HCT116 (cell line): ENCODE results near the gene SLC8A1. TPM values are rescaled to one million over a fixed set of nuclear protein-coding genes. Genes with fewer than 3 reads are reported as not detected.

ENCODE experiments used
- ATAC-seq: fragments of 200-7000 bp; cut with Tn5 transposase; 2 replicates; pipeline ENCODE4 v1.9.1; 2020; ENCODE audit warnings: mild to moderate bottlenecking, moderate library complexity
- BruUV-seq: library from RNA; stranded (reverse); fragments of 400-500 nt; replicated peaks from 2 replicates; lab custom pipeline; 2021; lab: Mats Ljungman, UMichigan
- CTCF ChIA-PET: fragments of 300-600 bp; sonication (Branson Sonifier 250); formaldehyde crosslinking; loops from one replicate; lab custom pipeline; 2021; ENCODE audit warnings: antibody characterized with exemption; lab: Charles Lee
- POLR2A ChIA-PET: fragments of 300-600, 350-600 bp; sonication (Branson Sonifier 250); formaldehyde crosslinking; loops from one replicate; lab custom pipeline; 2021; ENCODE audit warnings: antibody characterized with exemption; lab: Charles Lee
- RAD21 ChIA-PET, 2 experiments: fragments of 300-600 bp; sonication (Branson Sonifier 250); formaldehyde crosslinking; loops; one replicate each; lab custom pipeline; 2023; ENCODE audit warnings: low total read pairs in 2 of 2; ENCODE audit not compliant: uncharacterized antibody in 2 of 2, unreplicated experiment in 2 of 2, low non-redundant PET in 1 of 2; lab: Charles Lee
- DNase-seq: peaks from one replicate; pipeline ENCODE4 v3.0.0-alpha.2; 2010; ENCODE audit warnings: low read depth, low spot score
- H2AFZ ChIP-seq: fragments of 200-600 bp; shearing (Covaris generic), sonication (generic); 2 replicates; pipeline ENCODE4 v1.6.1; 2017; ENCODE audit warnings: low read depth, mixed run types, mixed read lengths, antibody characterized with exemption, low read length; ENCODE audit not compliant: poor library complexity, severe bottlenecking
- H3K27ac ChIP-seq: 2 replicates; pipeline ENCODE4 v1.5.1; 2012; ENCODE audit warnings: low read depth, low read length
- H3K27me3 ChIP-seq: fragments of 200-600 bp; sonication (generic); 2 replicates; pipeline ENCODE4 v1.6.1; 2016; ENCODE audit warnings: mixed run types, low read length, mixed read lengths; ENCODE audit not compliant: insufficient read depth
- H3K36me3 ChIP-seq, 2 experiments: fragments of 200-500 bp in 1 of 2; fragments of 200-600 bp in 1 of 2; sonication (Bioruptor generic) in 1 of 2; sonication (generic) in 1 of 2; 2 replicates each; pipeline versions ENCODE4 v1.5.1 to v1.6.1; 2014 to 2016; ENCODE audit warnings: low read length in 2 of 2, inconsistent platforms in 1 of 2, mixed read lengths in 1 of 2, mixed run types in 1 of 2; ENCODE audit not compliant: insufficient read depth in 2 of 2, control insufficient read depth in 1 of 2
- H3K4me1 ChIP-seq, 2 experiments: fragments of 200-600 bp in 1 of 2; sonication (generic) in 1 of 2; 2 replicates each; pipeline versions ENCODE4 v1.5.1 to v1.6.1; 2012 to 2017; ENCODE audit warnings: low read length in 2 of 2, inconsistent platforms in 1 of 2, mild to moderate bottlenecking in 1 of 2, mixed read lengths in 1 of 2, mixed run types in 1 of 2, moderate library complexity in 1 of 2; ENCODE audit not compliant: insufficient read depth in 2 of 2, control insufficient read depth in 1 of 2
- H3K4me2 ChIP-seq: fragments of 200-600 bp; sonication (generic); 2 replicates; pipeline ENCODE4 v1.6.1; 2017; ENCODE audit warnings: mixed run types, low read length, mixed read lengths
- H3K4me3 ChIP-seq, 2 experiments: fragments of 200-600 bp in 1 of 2; sonication (generic) in 1 of 2; replicated peaks in 1 of 2; 2 replicates each; pipeline ENCODE4 v1.5.1; 2011 to 2016; ENCODE audit warnings: low read length in 2 of 2, control low read depth in 1 of 2, low read depth in 1 of 2, mild to moderate bottlenecking in 1 of 2, mixed read lengths in 1 of 2, mixed run types in 1 of 2
- H3K79me2 ChIP-seq: fragments of 200-600 bp; sonication (generic); 2 replicates; pipeline ENCODE4 v1.6.1; 2017; ENCODE audit warnings: mild to moderate bottlenecking, mixed run types, low read length, moderate library complexity, mixed read lengths; ENCODE audit not compliant: insufficient read depth
- H3K9ac ChIP-seq: fragments of 200-600 bp; sonication (generic); 2 replicates; pipeline ENCODE4 v1.6.1; 2016; ENCODE audit warnings: low read length, mixed read lengths
- H3K9me2 ChIP-seq: fragments of 200-600 bp; sonication (generic), shearing (Covaris generic); 2 replicates; pipeline ENCODE4 v1.6.1; 2017; ENCODE audit warnings: mixed run types, mild to moderate bottlenecking, moderate library complexity; ENCODE audit not compliant: insufficient read depth
- H3K9me3 ChIP-seq, 2 experiments: fragments of 200-500 bp in 1 of 2; fragments of 200-600 bp in 1 of 2; sonication (Bioruptor generic) in 1 of 2; sonication (generic) in 1 of 2; 2 replicates each; pipeline ENCODE4 v1.6.1; 2014 to 2017; ENCODE audit warnings: low read length in 2 of 2, mixed read lengths in 2 of 2, inconsistent platforms in 1 of 2, low read depth in 1 of 2, mild to moderate bottlenecking in 1 of 2, mixed run types in 1 of 2, moderate library complexity in 1 of 2; ENCODE audit not compliant: control insufficient read depth in 1 of 2, insufficient read depth in 1 of 2
- H4K20me1 ChIP-seq: fragments of 200-600 bp; sonication (generic), shearing (Covaris generic); 2 replicates; pipeline ENCODE4 v1.6.1; 2017; ENCODE audit warnings: mixed run types, mild to moderate bottlenecking, moderate library complexity; ENCODE audit not compliant: insufficient read depth
- CBX3 ChIP-seq: IDR thresholded peaks from 2 replicates; pipeline ENCODE4 v1.6.1; 2012; ENCODE audit warnings: low read depth
- EZH2 ChIP-seq: fragments of 200-600 bp; sonication (generic); IDR thresholded peaks from 2 replicates; pipeline ENCODE4 v1.6.1; 2017; ENCODE audit warnings: antibody characterized with exemption, mixed run types
- FOSL1 ChIP-seq: IDR thresholded peaks from 2 replicates; pipeline ENCODE4 v1.6.1; 2012; ENCODE audit warnings: low read depth
- POLR2A ChIP-seq: IDR thresholded peaks from 2 replicates; pipeline ENCODE4 v1.7.0; 2011; ENCODE audit warnings: borderline replicate concordance; ENCODE audit not compliant: insufficient read depth, insufficient read length; ENCODE audit errors: extremely low read depth
- POLR2AphosphoS5 ChIP-seq: IDR thresholded peaks from 2 replicates; pipeline ENCODE4 v1.6.1; 2011; ENCODE audit warnings: mild to moderate bottlenecking, low read depth, low read length, moderate library complexity
- RAD21 ChIP-seq: IDR thresholded peaks from 2 replicates; pipeline ENCODE4 v1.6.1; 2012; ENCODE audit warnings: low read depth, mild to moderate bottlenecking
- SIN3A ChIP-seq: IDR thresholded peaks from 2 replicates; pipeline ENCODE4 v1.6.1; 2012; ENCODE audit warnings: low read depth
- TCF7L2 ChIP-seq: IDR thresholded peaks from 2 replicates; pipeline ENCODE4 v1.7.0; 2011; ENCODE audit warnings: borderline replicate concordance, inconsistent platforms; ENCODE audit not compliant: insufficient read depth, insufficient read length; ENCODE audit errors: extremely low read depth
- intact Hi-C: fragments of 100-400 bp; cut with micrococcal nuclease; formaldehyde crosslinking; loops from 2 replicates; pipeline ENCODE4 v1.10.0; 2022
- total RNA-seq: library from RNA; stranded (reverse); gene quantifications from one replicate; pipeline ENCODE4 v1.2.1, GENCODE V29; 2021; ENCODE audit not compliant: unreplicated experiment

Gene SLC8A1
- total RNA-seq, 1 experiment from 2014 or later, result 0.07 TPM

- ChIA-PET CTCF (no interaction called here), RAD21 (no interaction called here), POLR2A (no interaction called here)
- no peak overlapping the region for H3K4me3 ChIP-seq
- no peak overlapping the region for H2AFZ ChIP-seq
- ATAC-seq, result no peak
- no peak overlapping the region for H3K9ac ChIP-seq
- no peaks in the 10 kb centered on the region for H3K9me2 ChIP-seq
- H3K4me2 ChIP-seq, result no peak overlapping the region
- H3K27ac ChIP-seq, result no peak overlapping the region
- no peaks in the 10 kb centered on the region for H3K36me3 ChIP-seq
- no TSS peak for BruUV-seq
- no peaks in the 10 kb centered on the region for H3K27me3 ChIP-seq
- no peak for DNase-seq
- intact Hi-C loops, result no loop called here
- no peaks in the 10 kb centered on the region for H4K20me1 ChIP-seq
- TF ChIP-seq FOSL1, result no peak
- TF ChIP-seq CBX3, result no peak
- TF ChIP-seq EZH2, result no peak
- no peak for TF ChIP-seq TCF7L2
- no peak for TF ChIP-seq SIN3A
- no peak for TF ChIP-seq POLR2AphosphoS5
- H3K4me1 ChIP-seq, result no peaks in the 10 kb centered on the region
- H3K9me3 ChIP-seq, result no peaks in the 10 kb centered on the region
- H3K79me2 ChIP-seq, result no peaks in the 10 kb centered on the region
Observed at GRCh38 chr2:40357667-40358066, 94.2 kb downstream of the SLC8A1 start.

GRCh38 chr2:40355451-40355850 lies 96.4 kb downstream of the SLC8A1 start:
- intact Hi-C loops, result no loop called here
- H4K20me1 ChIP-seq, result no peaks in the 10 kb centered on the region
- no peak overlapping the region for H3K4me3 ChIP-seq
- H3K36me3 ChIP-seq, result no peaks in the 10 kb centered on the region
- ChIA-PET POLR2A (no interaction called here), RAD21 (no interaction called here), CTCF (no interaction called here)
- no peak overlapping the region for H2AFZ ChIP-seq
- H3K27ac ChIP-seq, result no peak overlapping the region
- no peak overlapping the region for H3K9ac ChIP-seq
- H3K4me1 ChIP-seq, result no peaks in the 10 kb centered on the region
- TF ChIP-seq POLR2A, result no peak
- no peak for TF ChIP-seq RAD21
- no peak for TF ChIP-seq CBX3
- DNase-seq (no peak), ATAC-seq (no peak)
- BruUV-seq, result no TSS peak
- no peaks in the 10 kb centered on the region for H3K9me2 ChIP-seq
- no peaks in the 10 kb centered on the region for H3K27me3 ChIP-seq
- H3K79me2 ChIP-seq, result no peaks in the 10 kb centered on the region
- no peaks in the 10 kb centered on the region for H3K9me3 ChIP-seq
- no peak overlapping the region for H3K4me2 ChIP-seq
